ENCODE measurements around the gene NHLRC2.

GRCh38 chr10:113905756-113906155 lies 51.3 kb downstream of the NHLRC2 start:
- no peak for TF ChIP-seq CTCF (IDR thresholded peaks at IDR 0.05 in 8 of 11, conservative IDR thresholded peaks at IDR 0.05 in 3 of 11)
- no peak for TF ChIP-seq POLR2AphosphoS5 (IDR thresholded peaks at IDR 0.05)
- no peak for TF ChIP-seq POLR2A (IDR thresholded peaks at IDR 0.05)
